ENCODE measurements around the gene TBC1D1.

TBC1D1 gene

DNA sequence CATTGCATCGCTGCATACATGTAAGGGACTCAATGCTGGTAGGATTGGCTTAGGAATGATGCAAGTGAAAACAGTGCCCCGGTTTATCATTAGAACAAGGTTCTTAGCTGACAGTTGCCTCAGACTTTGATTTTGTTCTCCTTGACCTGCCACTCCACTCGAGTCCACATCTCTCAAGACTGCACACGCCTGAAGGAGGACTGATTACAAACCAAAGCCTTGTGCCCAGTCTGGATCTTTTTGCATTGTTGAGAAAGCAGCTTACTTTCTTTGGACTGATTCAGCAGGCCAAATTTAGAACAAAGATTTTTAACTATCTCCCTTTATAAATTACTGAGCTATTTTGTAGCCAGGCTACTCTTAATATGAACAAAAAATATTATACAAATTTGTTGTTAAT is 194.9 kb downstream of the TBC1D1 start:
- DNase-seq: no peak

DNA sequence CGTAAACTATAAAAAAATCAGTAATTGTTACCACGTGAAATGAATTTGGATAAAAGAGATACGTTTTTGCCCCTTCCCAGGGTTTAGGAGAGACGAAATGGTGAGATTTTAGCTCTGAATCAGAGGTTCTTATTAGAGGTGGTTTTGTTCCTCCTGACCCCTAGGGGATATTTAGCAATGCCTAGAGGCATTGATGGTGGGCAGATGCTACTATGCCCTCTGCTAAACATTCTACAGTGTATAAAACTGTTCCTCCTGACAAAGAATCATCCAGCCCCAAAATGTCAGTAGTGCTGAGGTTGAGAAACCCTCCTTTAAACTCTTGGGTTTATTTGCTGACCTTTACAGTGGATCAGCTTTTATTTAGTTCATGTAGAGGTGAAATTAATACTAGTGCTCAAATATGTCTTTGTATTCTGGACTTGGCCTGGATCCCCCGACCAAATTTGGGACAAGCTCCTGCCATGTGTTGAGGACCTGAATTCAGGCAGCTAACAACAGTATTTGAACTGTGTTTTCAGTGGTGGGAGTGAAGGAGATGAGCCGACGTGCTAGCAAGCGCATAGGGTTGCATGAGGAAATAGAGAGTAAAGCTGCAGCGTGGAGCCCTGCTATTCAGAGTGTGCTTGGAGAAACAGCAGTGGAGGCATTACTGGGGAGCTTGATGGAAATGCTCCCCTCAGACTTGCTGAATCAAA is 195.4 kb downstream of the TBC1D1 start:
- DNase-seq: no peak

DNA sequence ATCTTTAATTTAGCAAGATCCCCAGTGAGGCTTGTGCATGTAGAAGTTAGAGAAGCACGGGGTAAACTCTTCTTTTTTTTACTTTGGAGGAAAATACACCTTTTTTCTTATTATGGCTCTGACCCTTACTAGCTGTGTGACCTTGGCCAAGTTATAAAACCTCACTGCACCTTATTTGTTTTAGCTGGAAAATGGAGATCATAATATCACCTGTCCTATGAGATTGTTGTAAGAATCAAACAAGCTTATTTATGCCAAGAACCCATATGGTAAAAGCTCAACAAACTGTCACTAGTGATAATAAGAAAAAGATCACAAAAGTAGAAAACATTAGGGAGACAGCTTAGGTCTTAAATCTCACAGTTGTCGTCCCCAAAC is 196.0 kb downstream of the TBC1D1 start:
- no peak for DNase-seq

DNA sequence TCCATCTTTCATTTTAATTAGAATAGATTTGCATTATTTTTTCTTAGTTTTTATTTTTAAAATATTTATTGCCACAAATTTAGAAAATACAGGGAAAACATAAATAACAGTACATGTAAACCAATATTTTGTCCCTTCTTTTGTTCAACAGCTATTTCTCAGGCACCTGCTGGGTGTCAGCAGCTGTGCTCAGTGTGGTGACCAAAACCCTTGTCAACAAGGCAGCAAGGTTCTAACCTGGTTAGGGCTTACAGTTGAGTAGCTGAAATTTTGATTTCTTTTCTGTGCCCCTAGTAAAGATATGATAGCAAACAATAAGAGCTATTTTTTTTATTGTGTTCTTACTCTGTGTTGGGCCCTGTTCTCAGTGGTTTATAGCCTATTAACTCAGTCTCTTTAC is 197.4 kb downstream of the TBC1D1 start:
- no peak for DNase-seq

DNA sequence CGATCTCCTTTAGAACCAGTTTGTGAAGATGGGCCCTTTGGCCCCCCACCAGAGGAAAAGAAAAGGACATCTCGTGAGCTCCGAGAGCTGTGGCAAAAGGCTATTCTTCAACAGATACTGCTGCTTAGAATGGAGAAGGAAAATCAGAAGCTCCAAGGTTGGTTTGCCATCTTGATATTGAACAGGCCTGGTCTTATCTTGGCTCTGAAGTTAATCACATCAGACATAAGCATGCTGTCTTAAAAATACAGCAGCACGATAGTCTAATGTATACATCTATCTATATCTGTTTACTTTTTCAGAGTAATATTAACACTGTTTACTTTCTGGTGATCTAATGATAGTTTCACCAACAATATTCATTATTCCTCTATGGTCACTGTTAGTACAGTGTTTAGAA is 199.1 kb downstream of the TBC1D1 start:
- DNase-seq: no peak

DNA sequence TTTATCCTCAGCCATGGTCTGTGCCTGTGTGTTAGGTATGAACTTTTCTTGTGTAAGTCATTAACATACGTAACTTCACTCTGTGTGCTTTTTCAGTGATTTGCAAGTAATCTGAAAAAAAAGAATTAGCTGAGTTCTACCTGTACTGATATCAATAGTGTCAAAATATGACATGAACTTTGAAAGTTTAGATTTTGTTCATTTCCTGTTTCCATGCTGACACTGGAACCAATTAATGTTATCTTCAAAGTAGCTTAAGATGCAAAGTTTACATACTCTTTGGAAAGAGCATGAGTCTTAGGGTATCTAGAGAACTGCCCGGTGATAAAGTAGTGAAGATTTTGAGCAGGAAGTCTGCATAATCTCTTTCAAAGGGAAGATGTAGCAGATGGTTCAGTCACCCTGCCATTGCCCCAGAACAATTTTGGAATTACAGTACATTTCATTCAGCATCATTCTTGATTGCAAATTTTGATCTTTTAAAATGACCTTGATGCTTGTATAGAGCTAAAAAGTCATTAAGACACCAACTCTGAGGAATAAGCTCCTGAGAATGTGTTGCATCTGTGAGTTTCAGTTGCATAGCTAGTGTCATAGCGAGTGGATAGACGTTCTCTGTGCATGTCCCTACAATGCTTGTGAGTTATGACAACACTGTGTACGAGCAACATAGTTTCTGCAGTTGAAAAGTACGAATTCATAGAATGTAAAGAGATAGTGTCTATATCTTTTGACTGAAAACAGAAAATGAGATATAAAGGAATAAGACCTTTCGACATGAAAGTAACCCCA is 199.8 kb downstream of the TBC1D1 start:
- DNase-seq: no peak

DNA sequence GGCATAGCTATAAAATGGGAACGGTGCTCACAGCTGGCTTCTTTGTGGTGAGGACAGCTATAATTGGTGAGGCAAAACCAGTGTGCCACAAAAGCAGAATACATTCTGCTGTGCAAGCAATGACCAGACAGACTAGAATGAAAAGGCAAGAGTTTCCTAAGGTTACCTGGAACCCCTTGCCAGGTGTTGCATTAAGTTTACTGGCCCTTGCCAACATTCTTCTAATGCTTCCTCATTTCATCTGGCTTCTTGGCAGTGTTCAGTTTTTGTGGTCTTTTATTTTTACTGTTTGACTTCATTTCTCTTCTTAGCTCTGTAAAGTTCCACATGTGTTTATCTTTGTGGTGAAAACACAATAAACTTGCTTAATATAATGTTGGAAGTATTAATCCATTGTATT is 200.8 kb downstream of the TBC1D1 start:
- DNase-seq: peak; percentile 39

DNA sequence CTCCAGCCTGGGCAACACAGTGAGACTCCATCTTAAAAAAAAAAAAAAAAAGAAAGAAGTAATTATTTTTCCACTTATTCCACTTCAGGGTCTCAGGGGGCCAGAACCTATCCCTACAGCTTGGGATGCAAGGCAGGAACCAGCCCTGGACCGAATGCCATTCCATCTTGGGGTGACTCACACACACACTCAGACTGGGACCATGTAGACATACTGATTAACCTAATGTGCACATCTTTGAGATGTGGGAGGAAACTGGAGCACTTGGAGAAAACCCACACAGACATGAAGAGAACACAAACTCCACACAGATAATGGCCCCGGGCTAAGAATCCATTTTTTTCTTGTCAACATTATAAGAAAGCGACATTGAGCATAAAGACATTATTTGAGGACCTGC is 201.8 kb downstream of the TBC1D1 start:
- DNase-seq: peak; percentile 67

DNA sequence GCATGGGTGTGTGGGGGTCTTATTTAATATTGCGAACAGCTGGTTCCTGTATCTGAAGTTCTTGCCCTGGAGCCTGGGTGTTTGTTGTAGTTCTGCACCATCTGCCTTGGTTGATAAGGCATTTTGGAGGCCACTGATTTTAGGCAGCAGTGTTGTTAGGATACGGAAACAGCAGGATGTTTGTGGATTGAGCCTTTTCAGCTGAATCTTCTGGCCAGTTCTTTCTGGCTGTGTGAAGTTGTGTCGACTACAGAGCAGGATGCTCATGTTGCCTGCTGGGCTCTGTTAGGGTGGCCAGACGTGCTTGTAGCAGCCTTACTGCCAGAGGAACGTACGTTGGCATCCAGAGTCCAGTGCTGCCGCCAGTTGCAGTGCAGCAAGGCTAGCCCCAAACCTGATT is 203.5 kb downstream of the TBC1D1 start:
- no peak for DNase-seq

DNA sequence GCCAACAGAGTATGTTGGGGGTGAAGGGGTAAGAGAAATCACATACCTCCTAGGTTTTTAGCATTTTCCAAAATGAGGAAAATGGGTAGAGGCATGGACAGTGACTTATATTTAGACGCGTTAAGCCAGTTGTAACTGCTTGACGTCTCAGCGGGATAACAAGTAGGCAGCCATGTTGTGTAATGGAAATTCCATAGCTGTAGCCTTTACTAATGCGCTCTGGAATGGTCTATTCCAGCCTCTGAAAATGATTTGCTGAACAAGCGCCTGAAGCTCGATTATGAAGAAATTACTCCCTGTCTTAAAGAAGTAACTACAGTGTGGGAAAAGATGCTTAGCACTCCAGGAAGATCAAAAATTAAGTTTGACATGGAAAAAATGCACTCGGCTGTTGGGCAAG is 204.8 kb downstream of the TBC1D1 start:
- no peak for DNase-seq

DNA sequence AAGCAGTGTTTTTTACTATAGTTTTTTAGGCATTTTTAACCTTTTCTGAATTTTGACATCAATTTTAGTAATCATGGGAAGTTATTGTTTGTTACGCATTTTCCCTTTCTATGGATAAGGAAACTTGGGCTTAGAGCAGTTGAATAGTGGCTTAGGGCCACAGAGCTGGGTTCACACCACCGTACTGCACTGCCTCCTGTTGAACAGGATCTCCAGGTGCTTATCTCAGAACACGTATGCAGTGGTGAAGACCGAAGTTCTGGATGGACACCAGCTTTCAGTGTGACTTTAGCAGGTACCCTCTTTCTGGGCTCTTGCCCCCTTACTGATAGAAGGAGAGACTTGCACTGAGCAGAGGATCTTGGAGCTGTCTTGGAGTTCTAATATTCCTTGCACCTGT is 206.9 kb downstream of the TBC1D1 start:
- no peak for DNase-seq

DNA sequence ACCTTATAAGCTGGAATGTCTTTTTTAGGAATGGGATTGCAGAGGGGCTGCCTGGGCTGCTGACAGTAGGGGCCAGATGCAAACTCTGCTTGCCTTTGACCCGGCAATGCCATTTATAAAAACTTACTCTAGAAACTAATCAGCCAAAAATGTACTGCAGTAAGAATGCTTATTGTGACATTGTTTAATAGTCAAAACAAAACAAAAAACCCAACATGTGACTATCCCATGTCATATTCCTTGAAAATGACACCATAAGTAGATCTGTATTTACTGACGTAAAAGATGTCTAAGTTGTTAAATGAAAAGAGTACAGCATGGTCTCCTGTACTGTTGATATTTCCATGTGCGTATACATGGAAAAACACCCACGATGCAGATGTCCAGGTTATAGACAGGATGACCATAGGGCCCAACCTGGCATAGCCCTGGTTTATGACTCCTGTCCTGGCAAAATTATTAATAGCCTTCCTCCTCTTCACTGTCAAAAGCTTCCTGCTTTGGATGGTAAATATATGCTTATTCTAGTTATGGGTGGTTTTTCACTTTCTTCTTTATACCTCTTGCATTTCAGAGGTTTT is 208.2 kb downstream of the TBC1D1 start:
- DNase-seq: no peak

DNA sequence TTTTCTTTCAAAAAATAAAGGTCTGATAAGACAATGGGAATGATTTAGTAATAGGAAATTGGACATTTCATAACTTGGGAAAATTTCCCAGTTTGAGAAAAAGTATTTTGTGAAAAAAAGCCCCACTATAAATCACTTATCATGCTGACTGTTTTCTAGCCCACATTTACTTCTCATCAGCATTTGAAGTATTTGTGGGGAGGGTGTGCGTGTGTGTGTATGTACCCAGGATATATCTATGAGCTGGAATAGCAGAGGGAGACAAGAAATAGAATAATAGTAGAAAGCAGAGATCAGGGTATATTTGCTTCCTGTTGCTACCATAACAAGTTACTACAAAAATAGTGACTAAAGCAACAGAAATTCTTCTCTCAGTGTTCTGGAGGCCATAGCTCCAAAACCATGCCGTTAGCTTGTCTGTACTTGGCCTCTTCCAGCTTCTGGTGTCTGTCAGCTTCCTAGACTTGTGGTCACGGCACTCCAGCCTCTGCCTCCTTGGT is 209.1 kb downstream of the TBC1D1 start:
- peak; percentile 95 for DNase-seq

DNA sequence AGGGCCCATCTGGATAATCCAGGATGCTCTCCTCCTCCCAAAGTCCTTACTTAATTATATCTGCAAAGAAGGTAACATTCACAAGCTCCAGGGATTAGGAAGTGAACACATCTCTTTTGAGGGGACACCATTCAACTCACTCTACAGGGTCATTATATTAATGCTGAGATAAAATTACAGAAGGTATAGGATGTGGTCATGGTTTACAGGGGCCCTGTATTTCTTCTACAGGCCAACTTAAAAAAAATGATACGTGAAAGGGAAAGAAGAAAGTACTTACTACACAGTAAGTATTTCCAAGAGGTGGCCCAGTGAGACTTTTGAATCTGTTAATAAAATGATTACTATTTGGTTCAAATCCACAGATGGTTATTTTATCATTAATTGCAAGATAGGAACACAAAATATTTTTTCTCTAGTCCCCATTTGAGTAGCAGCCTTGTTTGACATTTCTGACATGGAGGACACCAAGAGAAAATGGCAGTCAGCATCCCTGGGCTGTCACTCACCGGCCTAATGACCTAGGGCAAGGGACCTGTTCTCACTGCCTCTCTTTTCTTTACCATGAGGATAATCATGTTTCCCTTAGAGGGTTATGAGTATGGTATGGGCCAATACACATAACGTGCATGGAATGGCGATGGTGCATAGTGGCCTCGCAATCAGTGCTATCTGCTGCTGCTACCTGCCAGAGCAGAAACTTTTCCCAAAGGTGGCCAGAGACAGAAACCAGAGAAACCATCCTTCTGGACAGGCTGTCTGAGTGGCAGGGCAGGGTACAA is 209.8 kb downstream of the TBC1D1 start:
- DNase-seq: no peak

DNA sequence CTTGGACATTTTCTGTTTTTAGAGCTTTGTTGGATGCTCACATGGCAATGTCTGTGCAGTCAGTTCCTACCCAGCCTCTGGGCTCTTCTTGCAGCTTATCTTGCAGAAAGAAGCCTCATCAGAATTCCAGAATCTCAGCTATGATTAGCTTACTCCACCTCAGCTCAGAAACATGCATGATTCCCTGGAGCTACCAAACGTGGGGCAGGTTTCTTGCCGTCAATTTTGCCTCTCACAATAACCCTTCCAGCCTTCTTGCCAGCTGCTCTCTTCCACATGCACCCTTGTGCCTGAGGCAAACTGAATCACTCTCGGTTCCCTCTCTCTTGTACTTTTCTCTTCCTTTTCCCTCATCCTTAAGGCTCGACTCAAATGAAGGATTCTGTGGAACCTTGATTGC is 210.7 kb downstream of the TBC1D1 start:
- DNase-seq: peak; percentile 68

DNA sequence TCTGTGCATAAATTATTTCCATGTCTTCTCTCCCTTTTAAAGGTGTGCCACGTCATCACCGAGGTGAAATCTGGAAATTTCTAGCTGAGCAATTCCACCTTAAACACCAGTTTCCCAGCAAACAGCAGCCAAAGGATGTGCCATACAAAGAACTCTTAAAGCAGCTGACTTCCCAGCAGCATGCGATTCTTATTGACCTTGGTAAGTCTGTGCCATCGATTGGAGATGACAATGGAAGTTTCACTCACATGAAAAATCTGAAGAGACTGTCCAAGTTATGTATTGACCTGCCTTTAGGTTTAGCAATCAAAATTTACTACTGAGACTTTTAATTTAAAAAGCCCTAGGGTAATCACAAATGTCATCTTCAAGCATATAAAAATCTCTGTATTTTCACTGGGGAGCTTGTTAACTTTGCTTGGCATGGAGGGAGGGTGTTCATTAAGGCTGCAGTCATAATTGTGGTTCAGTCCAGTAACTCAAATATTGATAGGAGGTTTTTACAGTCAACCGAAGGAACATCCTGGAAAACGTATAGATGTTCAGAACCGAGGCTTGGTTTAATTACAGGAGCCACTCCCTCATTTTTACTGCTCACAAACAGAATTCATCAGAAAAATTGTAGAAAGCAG is 212.2 kb downstream of the TBC1D1 start:
- DNase-seq: no peak

DNA sequence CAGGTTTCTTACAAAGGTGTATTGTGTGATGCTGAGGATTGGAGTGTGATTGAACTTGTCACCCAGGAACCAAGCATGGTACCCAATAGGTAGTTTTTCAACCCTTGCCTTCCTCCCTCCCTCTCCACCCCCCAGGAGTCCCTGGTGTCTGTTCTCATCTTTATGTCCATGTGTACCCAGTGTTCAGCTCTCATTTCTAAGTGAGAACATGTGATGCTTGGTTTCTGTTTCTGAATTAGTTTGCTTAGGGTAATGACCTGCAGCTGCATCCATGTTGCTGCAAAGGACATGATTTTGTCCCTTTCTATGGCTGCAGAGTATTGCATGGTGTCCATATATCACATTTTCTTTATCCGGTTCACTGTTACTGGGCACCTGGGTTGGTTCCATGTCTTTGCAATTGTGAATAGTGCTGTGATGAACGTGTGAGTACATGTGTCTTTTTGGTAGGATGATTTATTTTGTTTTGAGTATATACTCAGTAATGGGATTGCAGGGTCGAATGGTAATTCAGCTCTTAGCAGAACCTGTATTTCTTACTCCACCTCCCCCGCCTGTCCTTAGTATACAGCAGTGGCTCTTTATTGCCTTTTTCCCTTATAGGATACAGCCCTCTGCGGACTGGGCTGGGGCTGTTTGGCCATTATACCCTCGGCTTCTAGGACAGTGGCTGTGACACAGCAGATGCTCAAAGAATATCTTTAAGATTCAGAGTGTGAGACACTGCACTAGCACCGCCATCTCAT is 214.8 kb downstream of the TBC1D1 start:
- DNase-seq: no peak

DNA sequence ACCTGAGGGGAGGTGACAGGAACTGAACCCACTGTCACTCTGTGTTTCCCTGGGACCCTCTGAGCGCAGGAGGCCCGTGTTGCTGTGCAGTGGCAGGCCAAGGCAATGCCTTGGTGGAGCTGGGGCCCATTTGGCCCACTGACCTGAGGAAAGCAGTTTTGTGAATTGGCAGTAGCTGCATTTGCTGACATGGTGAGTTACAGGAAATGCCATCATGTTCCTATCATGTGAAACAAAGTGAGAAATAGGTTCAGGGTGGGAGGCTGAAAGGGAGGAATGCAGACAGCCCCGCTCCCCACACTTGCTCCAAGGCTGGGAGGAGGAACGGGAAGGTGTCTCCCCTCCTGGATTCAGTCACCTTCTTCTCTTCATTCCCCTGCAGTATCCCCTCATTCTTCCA is 215.4 kb downstream of the TBC1D1 start:
- DNase-seq: peak; percentile 58

DNA sequence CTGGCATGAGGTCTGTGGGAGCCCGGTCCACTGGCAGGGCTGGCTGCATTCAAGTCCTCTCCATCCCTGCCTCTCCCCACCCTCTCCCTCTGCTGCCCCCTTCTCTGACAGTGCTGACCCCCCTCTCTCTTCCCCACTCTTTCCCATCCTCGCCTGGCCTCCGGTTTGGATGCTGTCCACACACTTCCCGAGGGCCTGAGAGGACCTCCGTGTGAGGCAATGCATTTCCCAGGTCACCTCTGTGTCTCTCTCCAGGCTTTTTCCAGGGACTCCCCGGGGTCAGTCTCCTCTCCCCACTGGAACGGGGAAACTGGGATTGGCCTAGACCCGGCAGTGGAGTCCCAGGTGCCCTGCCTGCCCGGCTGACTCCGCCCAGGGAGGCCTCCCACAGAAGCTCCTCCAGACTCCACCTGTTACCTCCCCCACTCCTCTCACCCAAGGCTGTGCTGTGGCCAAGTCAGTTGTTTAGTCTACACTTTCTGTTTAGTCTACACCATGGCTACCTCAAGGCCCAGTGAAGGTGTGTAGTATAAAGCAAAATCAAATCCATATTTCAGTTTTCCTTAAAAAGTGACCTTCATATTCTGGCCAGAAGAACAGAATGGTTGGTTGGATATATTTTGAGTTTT is 216.1 kb downstream of the TBC1D1 start:
- DNase-seq: no peak

DNA sequence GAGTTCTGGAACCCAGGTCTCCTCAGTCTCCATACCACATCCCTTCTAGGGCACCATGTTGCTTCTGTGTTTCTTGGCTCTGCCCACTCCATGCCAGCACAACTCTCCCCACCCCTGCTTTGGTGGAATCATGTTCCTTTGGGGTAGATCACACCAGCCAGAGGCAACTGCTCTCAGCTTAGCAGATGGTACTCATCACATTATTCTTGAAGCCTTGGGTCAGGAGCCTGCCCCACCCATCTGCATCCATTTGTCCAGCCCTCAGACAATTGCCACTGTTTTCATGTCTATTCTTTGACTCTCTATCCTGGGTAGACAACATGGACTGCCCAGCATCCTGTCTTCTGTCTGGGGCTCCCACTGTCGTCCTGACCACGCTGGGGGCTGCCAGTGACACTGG is 216.9 kb downstream of the TBC1D1 start:
- no peak for DNase-seq

DNA sequence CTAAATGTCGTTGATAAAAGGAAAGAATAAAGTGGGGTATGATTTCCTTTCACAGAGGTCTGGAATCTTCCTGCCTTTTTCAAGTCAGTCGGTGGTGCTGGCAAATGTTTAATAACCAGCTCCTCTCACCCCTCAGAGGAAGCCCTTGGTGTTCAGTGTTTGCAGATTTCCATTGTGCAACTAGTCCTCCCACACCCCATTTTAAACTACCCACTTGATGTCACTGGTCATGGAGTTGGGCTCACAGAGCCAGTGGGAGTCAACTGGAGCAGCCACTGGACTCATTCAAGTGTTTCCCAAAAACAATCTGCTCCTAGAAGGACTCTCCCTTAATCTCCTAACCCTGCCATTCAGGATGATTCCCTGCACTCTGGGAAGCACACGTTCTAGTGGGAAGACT is 218.5 kb downstream of the TBC1D1 start:
- no peak for DNase-seq

DNA sequence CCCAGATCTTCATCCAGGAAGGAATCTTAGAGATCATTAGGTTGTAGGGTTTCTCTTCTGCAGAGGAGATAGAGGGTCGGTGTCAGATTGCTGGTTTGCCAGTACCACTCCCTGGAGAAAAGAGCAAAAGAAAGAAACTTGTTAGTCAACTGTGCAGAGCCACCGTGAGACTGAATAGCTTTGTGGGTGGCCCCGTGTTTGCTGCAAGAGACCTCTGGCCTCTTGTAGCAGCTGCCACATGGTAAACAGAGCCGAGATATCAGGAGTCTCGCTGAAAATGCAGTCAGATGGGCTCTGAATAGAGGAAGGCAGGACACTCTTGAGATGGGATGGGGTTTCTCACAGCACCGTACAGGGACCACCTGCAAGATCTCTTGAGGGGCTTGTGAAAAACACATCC is 219.0 kb downstream of the TBC1D1 start:
- DNase-seq: no peak
